ENCODE data around the gene TIMM21. TPM values are rescaled to one million over a fixed set of nuclear protein-coding genes. Genes with fewer than 3 reads are reported as not detected.

Gene TIMM21
- total RNA-seq, 1 experiment from 2014 or later = 46.0 TPM

DNA sequence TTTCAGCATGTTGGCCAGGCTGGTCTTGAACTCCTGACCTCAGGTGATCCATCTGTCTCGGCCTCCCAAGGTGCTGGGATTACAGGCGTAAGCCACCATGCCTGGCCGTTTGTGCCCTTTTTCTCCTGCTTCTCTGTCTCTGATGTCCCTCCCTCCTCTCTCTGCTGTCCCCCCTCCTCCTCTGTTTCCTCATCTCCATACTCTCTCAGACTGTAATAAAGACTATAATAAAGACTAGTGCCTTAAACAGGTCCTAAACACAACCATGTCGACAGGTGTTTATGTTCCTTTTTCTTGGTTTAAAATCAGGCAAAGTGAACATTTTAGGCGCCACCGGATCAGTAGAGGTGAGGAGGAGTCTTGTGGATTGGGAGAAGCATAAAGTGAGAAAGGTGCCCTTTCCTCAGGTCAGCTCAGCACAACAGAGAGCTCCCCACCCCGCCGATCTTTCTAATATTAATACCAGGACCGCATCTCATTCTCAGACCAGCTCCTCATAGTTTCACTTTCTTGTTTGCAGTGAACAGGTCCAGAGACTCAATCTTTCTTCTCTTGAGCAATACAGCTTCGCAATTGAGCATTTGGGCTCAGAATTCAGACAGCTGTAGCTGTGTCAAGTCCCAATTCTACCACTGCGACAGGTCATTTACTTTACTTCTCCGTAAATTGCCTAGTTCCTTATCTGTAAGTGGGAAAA is 23.7 kb downstream of the TIMM21 start:
- H2BK15ac ChIP-seq (ENCODE audit: low read depth, low read length) = no peak overlapping the region
- no peak overlapping the region for H3K4me3 Mint-ChIP-seq
- H2AK5ac ChIP-seq (ENCODE audit: insufficient read length, low read length) = no peak overlapping the region
- no peak overlapping the region for H4K5ac ChIP-seq (ENCODE audit: insufficient read length, low read depth, low read length)
- H4K91ac ChIP-seq (ENCODE audit: insufficient read length, low read depth, low read length) = no peak overlapping the region
- no peak overlapping the region for H2BK120ac ChIP-seq (ENCODE audit: low read depth, low read length, poor library complexity, severe bottlenecking)
- no peaks in the 10 kb centered on the region for H4K20me1 ChIP-seq (ENCODE audit: control insufficient read depth, insufficient read depth, insufficient read length)
- H3K14ac ChIP-seq (ENCODE audit: insufficient read depth, low read length) = no peak overlapping the region
- H3K23me2 ChIP-seq (ENCODE audit: insufficient read length, low read depth, low read length, poor library complexity, severe bottlenecking) = no peaks in the 10 kb centered on the region
- no peak overlapping the region for H3K23ac ChIP-seq (ENCODE audit: insufficient read length, low read depth, low read length)
- H4K8ac ChIP-seq (replicated peaks; ENCODE audit: insufficient read length, low read depth, low read length) = no peak overlapping the region
- no peaks in the 10 kb centered on the region for H3K4me1 ChIP-seq (ENCODE audit: insufficient read depth, low read length)
- H3K27me3 Mint-ChIP-seq (ENCODE audit: low read depth) = peaks cover 16% of the 10 kb centered on the region
- H3K56ac ChIP-seq (ENCODE audit: insufficient read length, low read depth, low read length) = no peak overlapping the region
- H3K27ac Mint-ChIP-seq = no peak overlapping the region
- no peak overlapping the region for H2BK12ac ChIP-seq (ENCODE audit: insufficient read length, low read depth, low read length)
- WGBS (ENCODE audit: extremely low coverage, insufficient read length, low lambda C conversion rate) = no CpG with 5 or more reads among the region's 12 CpGs
- H3K4me2 ChIP-seq (ENCODE audit: insufficient read depth, insufficient read length, low read length) = no peak overlapping the region
- no peak overlapping the region for H3K9ac ChIP-seq (ENCODE audit: extremely low read depth, insufficient read length, low read length)
- no peak overlapping the region for H2BK5ac ChIP-seq (ENCODE audit: insufficient read length, low read length)
- H3K4me1 Mint-ChIP-seq = no peaks in the 10 kb centered on the region
- no peak for DNase-seq
- H3K36me3 Mint-ChIP-seq (ENCODE audit: insufficient read depth in 1 of 3, low read depth in 3 of 3) = no peaks in the 10 kb centered on the region; a peak in 1 of 7 replicates
- H3K18ac ChIP-seq (ENCODE audit: insufficient read length, low read depth, low read length) = no peak overlapping the region
- H3T11ph ChIP-seq (ENCODE audit: low read length) = no peak overlapping the region
- H3K27me3 ChIP-seq (ENCODE audit: insufficient read depth, low read length) = no peaks in the 10 kb centered on the region
- H3K9me3 Mint-ChIP-seq = no peaks in the 10 kb centered on the region
- H3K79me1 ChIP-seq (ENCODE audit: insufficient read depth, low read depth, low read length, poor library complexity, severe bottlenecking) = no peaks in the 10 kb centered on the region
- no peak overlapping the region for H2BK20ac ChIP-seq (ENCODE audit: low read depth, low read length, poor library complexity, severe bottlenecking)
- no peak overlapping the region for H3K27ac ChIP-seq (ENCODE audit: insufficient read length, low read depth, low read length)
- H3K79me2 ChIP-seq (ENCODE audit: insufficient read depth, low read length) = no peaks in the 10 kb centered on the region
- no peaks in the 10 kb centered on the region for H3K9me3 ChIP-seq (ENCODE audit: control insufficient read depth, low read depth, low read length)
- no peak overlapping the region for H3K4ac ChIP-seq (ENCODE audit: low read depth, low read length)
- no peak overlapping the region for H2AFZ ChIP-seq (ENCODE audit: low read length)
- TF ChIP-seq CTCF (conservative IDR thresholded peaks at IDR 0.05) = no peak
